CD4-positive, alpha-beta T cell treated with Interleukin-15 for 1 hour (primary cell): ENCODE measurements around the gene NCL.
"Not testable (repeated sequence)": the region's sequence is repeated elsewhere in the genome, so short reads cannot be mapped to it uniquely, and the experiment has no call there.

ENCODE experiments used
- DNase-seq: peaks from one replicate; pipeline ENCODE4 v3.0.0-alpha.2; 2020

Gene NCL

GRCh38 chr2:231429901-231430300, 34.4 kb downstream of the NCL start:
- DNase-seq, result no peak

- no peak for DNase-seq
Measured at GRCh38 chr2:231429152-231429551, 35.1 kb downstream of the NCL start.

- DNase-seq, result no peak
Measured at GRCh38 chr2:231427116-231427515, 37.2 kb downstream of the NCL start.

- DNase-seq, result peak; percentile 74
Measured at GRCh38 chr2:231425811-231426703, 38.2 kb downstream of the NCL start.

- DNase-seq, result no peak
Measured at GRCh38 chr2:231425291-231425810, 38.9 kb downstream of the NCL start.

GRCh38 chr2:231423176-231423575, 41.1 kb downstream of the NCL start:
- DNase-seq, result no peak

- DNase-seq, result no peak
Measured at GRCh38 chr2:231422056-231422455, 42.2 kb downstream of the NCL start.

- no peak for DNase-seq
Measured at GRCh38 chr2:231421051-231421580, 43.2 kb downstream of the NCL start.

GRCh38 chr2:231418820-231419640, 45.3 kb downstream of the NCL start:
- no peak for DNase-seq

GRCh38 chr2:231415029-231415428, 49.3 kb downstream of the NCL start:
- no peak for DNase-seq

GRCh38 chr2:231413921-231414476, 50.3 kb downstream of the NCL start:
- DNase-seq, result no peak

- no peak for DNase-seq
Measured at GRCh38 chr2:231413456-231413855, 50.8 kb downstream of the NCL start.

GRCh38 chr2:231412618-231412963, 51.7 kb downstream of the NCL start:
- DNase-seq, result no peak

- peak; percentile 76 for DNase-seq
Measured at GRCh38 chr2:231411831-231412617, 52.3 kb downstream of the NCL start.

GRCh38 chr2:231411237-231411636, 53.0 kb downstream of the NCL start:
- no peak for DNase-seq

- DNase-seq, result no peak
Measured at GRCh38 chr2:231410293-231411004, 53.8 kb downstream of the NCL start.

GRCh38 chr2:231409776-231410175, 54.5 kb downstream of the NCL start:
- no peak for DNase-seq

- DNase-seq, result not testable (repeated sequence)
Measured at GRCh38 chr2:231408304-231408703, 56.0 kb downstream of the NCL start.

GRCh38 chr2:231407686-231408085, 56.6 kb downstream of the NCL start:
- not testable (repeated sequence) for DNase-seq

- peak; percentile 30 for DNase-seq
Measured at GRCh38 chr2:231405601-231406367, 58.5 kb downstream of the NCL start.

- DNase-seq, result not testable (repeated sequence)
Measured at GRCh38 chr2:231404183-231404578, 60.1 kb downstream of the NCL start.
